Uterus (tissue), 4 donors: ENCODE measurements around the gene ZNF615. TPM values are rescaled to one million over a fixed set of nuclear protein-coding genes. Genes with fewer than 3 reads are reported as not detected.
"Not testable (repeated sequence)": the region's sequence is repeated elsewhere in the genome, so short reads cannot be mapped to it uniquely, and the experiment has no call there.

Experiments used
- DNase-seq, 2 donors: peaks; one replicate each; pipeline ENCODE4 v3.0.0-alpha.2; 2019 to 2020
- H3K27ac ChIP-seq, 2 donors: fragments of 200-600 bp; sonication (generic); 1 replicate in 1 of 2; 2 replicates in 1 of 2; pipeline ENCODE4 v1.5.1; 2016 to 2018
- H3K27me3 ChIP-seq, 2 donors: fragments of 200-600 bp; sonication (generic); one replicate each; pipeline ENCODE4 v1.5.1; 2018 to 2019; ENCODE audit warnings: control low read depth in 1 of 2
- H3K36me3 ChIP-seq, 2 donors: fragments of 200-600 bp; sonication (generic); one replicate each; pipeline ENCODE4 v1.5.1; 2019; ENCODE audit warnings: control low read depth in 1 of 2
- H3K4me1 ChIP-seq, 2 donors: fragments of 200-600 bp; sonication (generic); one replicate each; pipeline ENCODE4 v1.5.1; 2018 to 2019; ENCODE audit warnings: control low read depth in 1 of 2
- H3K4me3 ChIP-seq, 2 donors: fragments of 200-600 bp; sonication (generic); 1 replicate in 1 of 2; 2 replicates in 1 of 2; pipeline ENCODE4 v1.5.1; 2018 to 2019; ENCODE audit warnings: mild to moderate bottlenecking in 1 of 2
- H3K9me3 ChIP-seq, 2 donors: fragments of 200-600 bp; sonication (generic); one replicate each; pipeline ENCODE4 v1.5.1; 2019; ENCODE audit warnings: control low read depth in 1 of 2
- CTCF ChIP-seq, 4 experiments: fragments of 200-600 bp in 2 of 4; fragments of 450-650 bp in 2 of 4; sonication (generic) in 2 of 4; IDR thresholded peaks; one replicate each; pipeline ENCODE4 v1.5.1; 2016 to 2019; ENCODE audit warnings: antibody characterized with exemption in 4 of 4, mild to moderate bottlenecking in 2 of 4, moderate library complexity in 1 of 4
- POLR2A ChIP-seq, 2 donors: fragments of 450-650 bp; IDR thresholded peaks; one replicate each; pipeline ENCODE4 v1.6.1; 2016; ENCODE audit warnings: antibody characterized with exemption in 2 of 2, mild to moderate bottlenecking in 1 of 2, moderate library complexity in 1 of 2
- intact Hi-C: fragments of 100-400 bp; cut with DNase I; formaldehyde crosslinking; loops from one replicate; pipeline ENCODE4 v1.15.1; 2023; ENCODE audit warnings: low total_unique reads
- total RNA-seq, 4 donors: library from RNA; depleted of rRNA in 3 of 4; stranded (reverse); fragments of >200 nt in 3 of 4; gene quantifications; one replicate each; pipeline versions ENCODE4 v1.1.0 to v1.2.4, GENCODE V29; 2014 to 2023
- donor health status: DM: yes; HTN: yes; CAD: no.

Gene ZNF615
- total RNA-seq, 4 donors from 2014 or later, result 9.7 to 35.9 (median 15.4) TPM

GRCh38 chr19:51993422-51993821 is 14.6 kb downstream of the ZNF615 start:
- DNase-seq, result no peak
- no peak overlapping the region for H3K4me3 ChIP-seq
- H3K4me1 ChIP-seq, result no peaks in the 10 kb centered on the region
- peaks cover 0 to 69% of the 10 kb centered on the region in 2 donors for H3K9me3 ChIP-seq
- H3K36me3 ChIP-seq, result no peaks in the 10 kb centered on the region
- intact Hi-C loops, result no loop called here
- no peak for TF ChIP-seq POLR2A (IDR thresholded peaks at IDR 0.05)
- no peak for TF ChIP-seq CTCF (IDR thresholded peaks at IDR 0.05)
- H3K27me3 ChIP-seq, result no peaks in the 10 kb centered on the region
- H3K27ac ChIP-seq, result no peak overlapping the region

- H3K9me3 ChIP-seq, result peaks cover 0 to 31% of the 10 kb centered on the region in 2 donors
- H3K4me3 ChIP-seq, result peak within 1 kb of the TSS; percentile 77 to 89
- intact Hi-C loops, result no loop called here
- no peaks in the 10 kb centered on the region for H3K36me3 ChIP-seq
- no peaks in the 10 kb centered on the region for H3K4me1 ChIP-seq
- peak; percentile 88 to 93 for DNase-seq
- H3K27me3 ChIP-seq, result no peaks in the 10 kb centered on the region
- peak in 1 of 4 experiments; percentile 23 for TF ChIP-seq CTCF (IDR thresholded peaks at IDR 0.05)
- peak; percentile 7 to 28 for TF ChIP-seq POLR2A (IDR thresholded peaks at IDR 0.05)
- peak within 1 kb of the TSS; percentile 73 to 76 for H3K27ac ChIP-seq
Observed at GRCh38 chr19:51986309-51987291, 21.4 kb downstream of the ZNF615 start, which contains the start of gene ZNF350. ZNF350 (minus strand) TSS chr19:51986840; CDS start chr19:51974360, 12,480 bp downstream.

- no peaks in the 10 kb centered on the region for H3K36me3 ChIP-seq
- H3K27ac ChIP-seq, result no peak overlapping the region
- TF ChIP-seq CTCF (IDR thresholded peaks at IDR 0.05), result no peak
- no peaks in the 10 kb centered on the region for H3K27me3 ChIP-seq
- no peak overlapping the region for H3K4me3 ChIP-seq
- no peaks in the 10 kb centered on the region for H3K4me1 ChIP-seq
- peaks cover 0 to 52% of the 10 kb centered on the region in 2 donors for H3K9me3 ChIP-seq
- intact Hi-C loops, result no loop called here
- no peak for DNase-seq
Observed at GRCh38 chr19:51983361-51983760, 24.6 kb downstream of the ZNF615 start.

- H3K4me3 ChIP-seq, intact Hi-C loops: not testable (repeated sequence)
- H3K9me3 ChIP-seq, result peaks cover 0 to 74% of the 10 kb centered on the region in 2 donors
Observed at GRCh38 chr19:51980926-51981325, 27.1 kb downstream of the ZNF615 start.

GRCh38 chr19:51980116-51980736 is 27.8 kb downstream of the ZNF615 start:
- H3K36me3 ChIP-seq, result no peaks in the 10 kb centered on the region

More at GRCh38 chr19:51980926-51981325, 27.1 kb downstream of the ZNF615 start:
- not testable (repeated sequence) for H3K27ac ChIP-seq, H3K36me3 ChIP-seq, H3K27me3 ChIP-seq, DNase-seq, H3K4me1 ChIP-seq

More at GRCh38 chr19:51980116-51980736, 27.8 kb downstream of the ZNF615 start:
- Histone ChIP-seq H3K27ac (no peak overlapping the region), H3K4me3 (no peak overlapping the region), H3K9me3 (peaks cover 0 to 79% of the 10 kb centered on the region in 2 donors), H3K27me3 (no peaks in the 10 kb centered on the region), H3K4me1 (no peaks in the 10 kb centered on the region)
- DNase-seq, result no peak
- intact Hi-C loops, result no loop called here
- TF ChIP-seq CTCF (IDR thresholded peaks at IDR 0.05), result no peak
- no peak for TF ChIP-seq POLR2A (IDR thresholded peaks at IDR 0.05)
